ENCODE results near the gene QRICH1.

- TF ChIP-seq, protein P1, sequence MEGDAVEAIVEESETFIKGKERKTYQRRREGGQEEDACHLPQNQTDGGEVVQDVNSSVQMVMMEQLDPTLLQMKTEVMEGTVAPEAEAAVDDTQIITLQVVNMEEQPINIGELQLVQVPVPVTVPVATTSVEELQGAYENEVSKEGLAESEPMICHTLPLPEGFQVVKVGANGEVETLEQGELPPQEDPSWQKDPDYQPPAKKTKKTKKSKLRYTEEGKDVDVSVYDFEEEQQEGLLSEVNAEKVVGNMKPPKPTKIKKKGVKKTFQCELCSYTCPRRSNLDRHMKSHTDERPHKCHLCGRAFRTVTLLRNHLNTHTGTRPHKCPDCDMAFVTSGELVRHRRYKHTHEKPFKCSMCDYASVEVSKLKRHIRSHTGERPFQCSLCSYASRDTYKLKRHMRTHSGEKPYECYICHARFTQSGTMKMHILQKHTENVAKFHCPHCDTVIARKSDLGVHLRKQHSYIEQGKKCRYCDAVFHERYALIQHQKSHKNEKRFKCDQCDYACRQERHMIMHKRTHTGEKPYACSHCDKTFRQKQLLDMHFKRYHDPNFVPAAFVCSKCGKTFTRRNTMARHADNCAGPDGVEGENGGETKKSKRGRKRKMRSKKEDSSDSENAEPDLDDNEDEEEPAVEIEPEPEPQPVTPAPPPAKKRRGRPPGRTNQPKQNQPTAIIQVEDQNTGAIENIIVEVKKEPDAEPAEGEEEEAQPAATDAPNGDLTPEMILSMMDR (IDR thresholded peaks at IDR 0.05) = no peak
- TF ChIP-seq POLR2A (IDR thresholded peaks at IDR 0.05) = no peak
- no peak for TF ChIP-seq EP300 (IDR thresholded peaks at IDR 0.05)
These were observed 78.8 kb downstream of the QRICH1 start for GRCh38 chr3:49015072-49015471.
